A549 (cell line): ENCODE results near the gene FNTB.

Source experiments
- CHD4 ChIP-seq: fragments of 200-600 bp; sonication (generic); IDR thresholded peaks from 2 replicates; pipeline ENCODE4 v1.6.1; 2016; ENCODE audit warnings: antibody characterized with exemption, mild to moderate bottlenecking, borderline replicate concordance
- CTCF ChIP-seq: fragments of >200 bp; sonication (Bioruptor Twin); formaldehyde crosslinking; IDR thresholded peaks from 3 replicates; pipeline ENCODE4 v1.5.1; 2016
- HOXB5 ChIP-seq: fragments of 250-450 bp; sonication (Bioruptor Pico); IDR thresholded peaks from 2 replicates; pipeline ENCODE4 v1.5.0; 2020; ENCODE audit warnings: mild to moderate bottlenecking, moderate library complexity
- POLR2A ChIP-seq: IDR thresholded peaks from 2 replicates; pipeline ENCODE4 v1.6.1; 2012; ENCODE audit warnings: mild to moderate bottlenecking, low read length
- RAD21 ChIP-seq, 2 experiments: fragments of >200 bp in 1 of 2; sonication (Bioruptor Twin) in 1 of 2; formaldehyde crosslinking in 1 of 2; IDR thresholded peaks in 1 of 2; conservative IDR thresholded peaks in 1 of 2; 2 replicates in 1 of 2; 3 replicates in 1 of 2; pipeline ENCODE4 v1.6.1; 2012 to 2018; ENCODE audit warnings: inconsistent platforms in 1 of 2
- RARB ChIP-seq: fragments of 250-450 bp; sonication (Bioruptor Pico); IDR thresholded peaks from 2 replicates; pipeline ENCODE4 v1.8.0; 2021; ENCODE audit warnings: mild to moderate bottlenecking, moderate library complexity
- RFX5 ChIP-seq: fragments of 450-650 bp; IDR thresholded peaks from 2 replicates; pipeline ENCODE4 v1.7.1; 2014; ENCODE audit warnings: antibody characterized with exemption, mild to moderate bottlenecking, moderate library complexity

GRCh38 chr14:65101631-65102440 lies 115.1 kb downstream of the FNTB start:
- TF ChIP-seq RAD21 (conservative IDR thresholded peaks at IDR 0.05 in 1 of 2, IDR thresholded peaks at IDR 0.05 in 1 of 2) (no peak), CHD4 (no peak), CTCF (no peak), POLR2A (no peak), RFX5 (no peak), RARB (no peak), HOXB5 (CRISPR knock-in tag) (no peak)
